ENCODE data around the gene DERA.
"Not testable (repeated sequence)": the region's sequence is repeated elsewhere in the genome, so short reads cannot be mapped to it uniquely, and the experiment has no call there.

The DERA gene

DNA sequence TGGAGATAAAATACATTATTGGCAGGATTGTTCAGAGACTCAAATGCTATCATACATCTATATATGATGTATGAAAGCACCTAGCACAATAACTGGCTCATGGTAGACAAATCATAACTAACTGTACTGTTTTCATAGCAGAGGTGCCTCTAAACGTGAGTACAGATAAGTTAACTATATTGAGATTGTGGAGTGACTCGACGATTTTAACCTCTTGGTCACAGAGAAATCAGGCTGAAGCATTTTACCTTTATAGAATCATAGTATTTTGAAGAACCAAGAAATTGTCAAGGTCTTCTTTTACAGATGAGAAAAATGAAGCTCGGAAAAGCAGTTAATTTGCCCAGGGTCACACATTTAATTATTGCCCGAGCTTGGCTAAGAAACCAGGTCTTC, 666 bp upstream of the DERA start:
- DNase-seq, result no peak

DNA sequence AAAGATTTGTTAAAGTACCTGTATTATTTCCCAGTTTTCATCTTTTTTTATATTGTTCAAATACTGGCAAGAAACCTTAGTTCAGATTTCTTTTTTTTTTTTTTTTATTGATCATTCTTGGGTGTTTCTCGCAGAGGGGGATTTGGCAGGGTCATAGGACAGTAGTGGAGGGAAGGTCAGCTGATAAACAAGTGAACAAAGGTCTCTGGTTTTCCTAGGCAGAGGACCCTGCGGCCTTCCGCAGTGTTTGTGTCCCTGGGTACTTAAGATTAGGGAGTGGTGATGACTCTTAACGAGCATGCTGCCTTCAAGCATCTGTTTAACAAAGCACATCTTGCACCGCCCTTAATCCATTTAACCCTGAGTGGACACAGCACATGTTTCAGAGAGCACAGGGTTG, 799 bp downstream of the DERA start:
- not testable (repeated sequence) for DNase-seq

DNA sequence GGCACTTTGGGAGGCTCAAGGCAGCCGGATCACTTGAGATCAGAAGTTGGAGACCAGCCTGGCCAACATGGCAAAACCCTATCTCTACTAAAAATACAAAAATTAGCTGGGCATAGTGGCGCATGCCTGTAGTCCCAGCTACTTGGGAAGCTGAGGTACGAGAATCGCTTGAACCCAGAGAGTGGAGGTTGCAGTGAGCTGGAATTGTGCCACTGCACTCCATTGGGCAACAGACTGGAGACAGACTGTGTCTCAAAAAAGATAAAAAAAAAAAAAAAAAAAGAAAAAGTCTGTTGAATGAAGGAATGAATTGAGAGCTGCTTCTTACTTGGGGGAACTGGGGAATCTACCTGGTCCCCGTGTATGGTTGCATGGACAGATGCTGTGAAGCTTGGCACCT, 3.0 kb downstream of the DERA start:
- DNase-seq, result not testable (repeated sequence)

DNA sequence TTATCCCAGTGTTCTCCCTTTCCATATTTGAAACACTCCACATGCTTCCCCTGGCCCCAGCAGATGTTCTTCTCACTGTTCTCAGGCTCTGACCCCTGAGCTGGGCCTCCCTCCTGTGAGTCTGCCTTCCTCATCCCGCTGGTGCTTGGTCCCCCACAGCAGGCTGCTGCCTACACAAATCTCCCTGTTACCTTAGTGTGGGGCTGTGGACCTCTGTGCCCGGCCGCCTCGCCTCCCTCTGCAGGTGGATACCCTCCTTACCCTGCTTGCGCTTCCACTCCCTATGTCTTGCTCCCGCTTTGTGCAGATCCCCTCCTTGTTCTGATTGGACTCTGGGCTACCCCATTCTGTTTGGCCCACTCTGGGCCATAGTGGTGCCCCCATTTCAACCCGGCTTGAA, 6.9 kb downstream of the DERA start:
- DNase-seq, result no peak

DNA sequence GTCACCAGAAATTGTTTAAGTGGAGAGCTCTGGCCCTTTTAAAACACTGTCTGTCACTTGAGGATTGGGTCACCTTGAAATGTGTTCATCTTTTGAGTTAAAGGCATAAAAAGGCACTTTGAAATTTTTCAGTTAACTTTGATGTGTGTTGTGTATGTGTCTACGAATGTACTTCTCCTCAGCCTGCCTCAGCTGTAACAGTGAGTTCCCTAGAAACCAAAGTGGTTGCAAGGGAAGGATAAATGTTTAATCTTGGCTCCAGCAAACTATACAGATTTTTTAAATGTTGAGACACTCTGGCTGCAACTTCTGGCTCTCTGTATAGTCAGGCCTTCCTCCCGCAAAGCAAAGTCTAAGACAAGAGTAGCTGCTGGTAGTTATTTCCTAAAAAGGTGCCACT, 8.3 kb downstream of the DERA start:
- DNase-seq, result no peak

DNA sequence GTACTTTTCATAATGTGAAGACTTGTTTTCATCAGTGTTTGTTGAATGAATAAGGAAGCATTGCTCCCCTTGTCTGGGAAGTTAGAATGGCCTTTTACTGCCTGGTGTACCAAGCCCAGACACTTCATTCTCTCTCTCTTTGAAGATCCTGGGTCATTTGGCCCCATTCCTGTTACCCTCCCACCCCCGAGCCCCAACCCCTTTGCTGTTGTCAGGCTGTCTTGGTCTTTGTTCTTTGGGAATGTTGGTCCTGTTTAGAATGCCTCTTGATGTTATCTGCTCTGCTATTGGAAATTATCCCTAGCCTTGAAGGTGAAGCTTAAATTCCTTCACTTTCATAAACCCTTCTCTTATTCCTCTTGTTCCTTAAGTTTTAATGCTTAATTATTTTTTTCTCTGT, 13.8 kb downstream of the DERA start:
- DNase-seq, result no peak

DNA sequence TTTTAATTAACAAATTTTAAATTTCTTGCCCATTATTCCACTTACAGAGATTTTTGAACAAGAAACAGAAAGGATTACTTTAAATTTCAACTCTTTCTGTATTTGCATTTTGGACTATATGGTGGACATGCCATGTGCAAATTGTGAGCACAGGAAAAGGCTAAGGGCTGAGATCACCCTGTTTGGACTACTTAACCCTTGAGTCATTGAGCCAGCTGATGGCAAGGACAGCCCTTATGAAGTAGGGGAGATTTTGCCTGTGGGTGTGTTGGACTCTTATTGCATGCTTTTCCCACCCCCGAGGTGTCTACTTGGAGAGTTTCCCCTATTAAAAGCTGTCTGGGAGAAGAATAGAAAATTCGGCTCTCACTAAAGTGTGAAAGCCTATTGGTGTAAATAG, 17.2 kb downstream of the DERA start:
- no peak for DNase-seq

DNA sequence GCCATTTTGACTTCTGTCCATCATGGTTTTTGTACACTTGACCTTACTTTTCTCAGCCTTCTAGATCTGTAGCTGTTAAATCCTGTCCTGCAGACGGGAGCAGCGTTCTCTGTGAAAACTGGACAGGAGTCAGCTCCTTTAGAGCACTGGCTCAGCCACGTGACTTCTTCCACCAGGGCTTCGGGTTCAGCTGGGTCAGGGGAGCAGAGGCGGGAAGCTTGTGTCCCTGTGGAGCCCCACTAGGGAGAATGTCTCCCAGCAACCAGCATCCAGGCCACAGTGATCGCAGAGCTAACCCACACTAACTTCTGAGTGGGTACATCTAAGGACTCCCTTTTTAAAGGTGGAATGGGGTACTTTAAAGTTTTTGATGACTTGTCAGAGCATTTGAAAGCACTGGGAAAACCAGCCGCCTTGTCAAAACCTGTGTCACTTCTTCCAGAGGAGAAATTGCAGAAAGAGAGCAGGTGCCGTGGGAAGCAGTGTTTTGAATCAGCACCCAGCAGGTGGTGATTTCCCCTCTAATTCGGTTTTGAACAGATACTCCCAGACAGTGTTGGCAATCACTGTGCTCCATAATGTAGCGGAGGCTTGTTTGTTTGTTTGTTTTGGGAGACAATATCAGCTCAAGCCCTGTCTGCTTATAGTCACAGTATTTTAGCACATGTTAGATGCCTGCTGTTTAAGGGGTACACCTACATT, 17.9 kb downstream of the DERA start:
- DNase-seq, result no peak

DNA sequence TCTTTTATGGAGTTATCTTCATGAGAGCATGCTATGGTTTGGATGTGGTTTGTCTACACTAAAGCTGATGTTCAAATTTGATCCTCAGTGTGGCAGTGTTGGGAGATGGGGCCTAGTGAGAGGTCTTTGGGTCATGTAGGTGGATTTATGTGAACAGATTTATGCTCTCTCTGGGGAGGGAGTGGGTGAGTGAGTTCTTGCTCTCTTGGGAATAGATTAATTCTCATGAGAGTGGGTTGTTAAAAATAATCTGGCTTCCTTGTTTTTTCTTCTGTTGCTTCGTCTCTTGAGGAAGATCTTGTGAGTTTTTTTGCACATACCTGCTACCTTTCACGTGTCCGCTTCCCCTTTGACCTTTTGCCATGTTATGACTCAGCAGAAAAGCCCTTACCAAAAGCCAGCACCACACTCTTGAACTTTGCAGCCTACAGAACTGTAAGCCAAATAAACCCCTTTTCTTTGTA, 20.5 kb downstream of the DERA start:
- no peak for DNase-seq

DNA sequence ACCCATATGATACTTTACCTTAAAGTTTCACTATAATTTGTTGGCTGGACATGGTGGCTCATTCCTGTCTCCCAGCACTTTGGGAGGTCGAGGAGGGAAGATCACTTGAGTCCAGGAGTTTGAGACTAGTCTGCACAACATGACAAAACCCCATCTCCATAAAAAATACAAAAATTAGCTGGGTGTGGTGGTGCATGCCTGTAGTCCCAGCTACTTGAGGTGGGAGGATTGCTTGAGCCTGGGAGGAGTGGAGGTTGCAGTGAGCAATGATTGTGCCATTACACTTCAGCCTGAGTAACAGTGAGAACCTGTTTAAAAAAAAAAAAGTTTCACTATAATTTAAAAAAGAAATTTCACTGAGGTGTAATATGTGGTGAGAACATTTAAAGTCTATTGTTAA, 21.2 kb downstream of the DERA start:
- DNase-seq, result no peak

DNA sequence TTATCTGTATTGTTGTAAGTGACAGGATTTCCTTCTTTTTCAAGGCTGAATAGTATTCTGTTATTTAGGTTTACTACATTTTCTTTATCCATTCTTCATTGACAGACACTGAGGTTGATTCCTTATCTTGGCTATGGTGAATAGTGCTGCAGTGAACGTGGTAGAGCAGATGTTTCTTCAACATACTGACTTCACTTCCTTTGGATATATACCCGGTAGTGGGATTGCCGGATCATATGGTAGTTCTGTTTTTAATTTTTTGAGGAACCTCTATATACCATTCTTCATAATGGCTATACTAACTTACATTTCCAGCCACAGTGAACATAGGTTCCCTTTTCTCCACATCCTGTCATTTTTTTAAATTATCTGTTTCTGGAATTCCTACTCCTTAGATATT, 21.8 kb downstream of the DERA start:
- DNase-seq, result no peak

DNA sequence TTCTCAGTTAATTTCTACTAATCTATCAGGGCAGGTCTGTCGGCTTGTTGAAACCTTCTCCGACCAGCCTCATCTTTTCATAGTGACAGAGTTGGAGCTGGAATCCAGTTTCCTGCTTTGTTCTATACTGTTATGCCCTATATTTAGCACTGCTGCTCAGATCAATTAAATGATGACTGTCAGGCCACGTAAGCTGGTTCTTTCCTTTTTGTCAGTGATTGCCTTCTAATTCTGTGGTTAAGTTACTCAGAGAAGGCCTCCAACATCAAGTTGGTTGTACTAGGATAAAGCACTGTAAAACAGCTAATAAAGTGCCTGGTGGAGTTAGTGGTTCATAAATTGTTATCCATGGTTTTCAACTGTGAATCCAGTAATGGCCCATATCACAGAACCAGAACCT, 22.6 kb downstream of the DERA start:
- no peak for DNase-seq

DNA sequence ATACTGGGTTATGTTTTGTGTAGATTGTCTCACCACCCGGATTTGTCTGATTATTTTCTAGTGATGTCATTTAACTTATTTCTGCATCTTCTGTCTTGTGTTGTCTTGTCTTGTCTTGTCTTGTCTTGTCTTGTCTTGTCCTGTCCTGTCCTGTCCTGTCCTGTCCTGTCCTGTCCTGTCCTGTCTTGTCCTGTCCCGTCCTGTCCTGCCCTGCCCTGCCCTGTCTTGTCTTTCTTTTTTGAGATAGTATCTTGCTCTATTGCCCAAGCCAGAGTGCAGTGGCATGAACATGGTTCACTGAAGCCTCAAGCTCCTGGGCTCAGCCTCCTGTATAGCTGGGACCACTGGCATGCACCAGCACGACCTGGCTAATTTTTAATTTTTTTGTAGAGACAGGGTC, 25.6 kb downstream of the DERA start:
- no peak for DNase-seq

DNA sequence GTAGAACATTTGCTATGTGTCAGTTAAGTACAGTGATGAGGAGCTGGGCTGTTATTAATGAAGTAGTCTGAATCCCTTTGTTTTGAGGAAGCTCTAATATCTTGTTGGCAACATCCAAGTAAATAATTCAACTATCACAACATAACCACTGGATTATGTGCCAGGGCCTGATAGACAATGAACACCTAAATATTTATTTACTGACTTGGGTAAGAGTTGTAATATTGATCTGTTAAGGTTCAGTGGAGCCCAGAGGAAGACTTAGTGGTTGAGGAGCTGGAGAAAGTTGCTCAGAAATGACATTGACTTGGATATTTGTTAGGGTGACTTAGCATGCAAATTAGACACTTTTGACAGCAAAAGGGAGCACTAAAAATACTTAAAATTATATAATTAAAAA, 26.8 kb downstream of the DERA start:
- no peak for DNase-seq

DNA sequence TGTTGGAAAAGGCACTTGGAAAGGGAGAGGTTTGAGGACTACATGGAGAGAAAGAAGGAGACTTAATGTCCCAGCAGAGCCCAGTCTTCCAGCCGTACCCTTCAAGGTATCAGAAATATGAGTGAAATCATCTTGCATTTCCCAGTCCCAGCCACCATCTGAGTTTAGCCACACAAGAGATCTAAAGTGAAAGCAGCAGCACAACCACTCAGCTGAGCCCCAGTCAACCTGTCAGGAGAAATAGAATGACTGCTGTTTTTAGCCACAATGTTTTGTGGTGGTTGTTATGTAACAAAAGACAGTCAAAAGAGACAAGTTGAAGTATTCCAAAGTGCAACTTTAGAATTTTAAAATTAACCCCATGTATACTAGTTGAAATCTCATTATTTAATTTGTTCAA, 28.0 kb downstream of the DERA start:
- DNase-seq, result no peak

DNA sequence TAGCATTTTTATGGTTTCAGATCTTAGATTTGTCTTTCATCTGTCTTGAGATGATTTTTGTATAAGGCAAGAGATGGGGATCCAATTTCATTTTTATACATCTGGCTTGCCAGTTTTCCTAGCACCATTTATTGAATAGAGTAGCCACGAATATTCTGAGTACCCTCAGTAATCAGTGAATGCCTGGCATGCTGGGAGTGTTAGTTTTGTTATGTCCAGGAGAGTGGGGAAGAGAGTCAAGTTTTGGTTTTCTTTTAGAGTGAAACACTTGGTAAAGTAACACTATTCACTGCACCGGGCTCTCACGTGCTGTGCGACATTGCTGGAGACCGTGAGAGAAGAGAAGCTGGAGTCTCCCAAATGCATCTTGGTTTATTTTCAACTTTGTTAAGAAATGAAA, 31.3 kb downstream of the DERA start:
- no peak for DNase-seq

DNA sequence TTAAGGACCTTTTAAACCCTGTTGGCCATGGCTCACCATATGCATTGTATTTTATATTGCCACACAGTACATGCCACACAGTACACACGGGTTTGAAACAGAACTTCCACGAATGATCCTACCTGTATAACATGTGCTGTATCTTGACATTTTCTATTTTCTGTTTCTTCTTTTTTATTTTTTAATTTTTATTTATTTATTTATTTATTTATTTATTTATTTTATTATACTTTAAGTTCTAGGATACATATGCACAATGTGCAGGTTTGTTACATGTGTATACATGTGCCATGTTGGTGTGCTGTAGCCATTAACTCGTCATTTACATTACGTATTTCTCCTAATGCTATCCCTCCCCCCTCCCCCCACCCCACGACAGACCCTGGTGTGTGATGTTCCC, 32.4 kb downstream of the DERA start:
- DNase-seq, result not testable (repeated sequence)

DNA sequence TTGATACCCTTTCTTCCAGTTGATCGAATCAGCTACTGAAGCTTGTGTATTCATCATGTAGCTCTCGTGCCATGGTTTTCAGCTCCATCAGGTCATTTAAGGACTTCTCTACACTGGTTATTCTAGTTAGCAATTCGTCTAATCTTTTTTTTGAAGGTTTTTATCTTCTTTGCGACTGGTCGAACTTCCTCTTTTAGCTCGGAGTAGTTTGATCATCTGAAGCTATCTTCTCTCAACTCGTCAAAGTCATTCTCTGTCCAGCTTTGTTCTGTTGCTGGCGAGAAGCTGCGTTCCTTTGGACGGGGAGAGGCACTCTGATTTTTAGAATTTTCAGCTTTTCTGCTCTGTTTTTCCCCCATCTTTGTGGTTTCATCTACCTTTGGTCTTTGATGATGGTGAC, 37.3 kb downstream of the DERA start:
- DNase-seq, result not testable (repeated sequence)

DNA sequence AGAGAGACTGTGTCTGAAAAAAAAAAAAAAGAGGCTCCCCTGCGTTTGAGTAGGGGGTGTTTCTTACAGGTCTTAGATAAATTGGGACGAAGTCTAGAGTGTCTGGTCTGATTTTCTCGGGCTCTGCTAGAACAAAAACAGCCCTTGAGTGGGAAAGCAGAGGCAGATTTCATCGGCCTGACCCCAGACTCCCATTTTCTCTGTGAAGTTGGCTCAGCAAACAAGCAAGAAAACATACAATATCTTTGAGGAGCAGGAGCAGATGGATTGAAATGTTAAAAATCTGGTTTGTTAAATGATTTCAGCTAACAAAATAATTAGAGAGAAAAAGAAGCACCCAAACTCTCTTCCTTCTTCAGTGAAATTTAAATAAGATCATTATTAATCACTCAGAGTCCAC, 44.1 kb downstream of the DERA start:
- DNase-seq, result no peak

DNA sequence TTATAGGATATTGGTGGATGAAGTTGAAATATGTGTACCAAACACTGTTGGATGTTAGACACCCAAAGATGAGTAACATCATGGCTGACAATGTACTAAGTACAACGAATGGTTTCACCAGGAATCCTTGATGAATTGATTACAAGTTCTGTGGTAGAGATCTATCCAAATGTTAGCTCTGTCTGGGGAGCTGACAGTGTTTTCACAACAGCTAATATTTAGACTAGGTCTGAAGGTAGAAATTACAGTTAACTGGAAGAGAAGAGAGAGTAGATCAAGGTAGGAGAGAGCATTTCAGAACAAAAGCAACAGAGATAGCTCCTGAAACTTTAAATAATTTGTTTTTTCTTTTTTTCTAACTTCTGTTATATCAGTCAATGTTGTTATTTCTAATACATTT, 44.9 kb downstream of the DERA start:
- DNase-seq, result no peak

DNA sequence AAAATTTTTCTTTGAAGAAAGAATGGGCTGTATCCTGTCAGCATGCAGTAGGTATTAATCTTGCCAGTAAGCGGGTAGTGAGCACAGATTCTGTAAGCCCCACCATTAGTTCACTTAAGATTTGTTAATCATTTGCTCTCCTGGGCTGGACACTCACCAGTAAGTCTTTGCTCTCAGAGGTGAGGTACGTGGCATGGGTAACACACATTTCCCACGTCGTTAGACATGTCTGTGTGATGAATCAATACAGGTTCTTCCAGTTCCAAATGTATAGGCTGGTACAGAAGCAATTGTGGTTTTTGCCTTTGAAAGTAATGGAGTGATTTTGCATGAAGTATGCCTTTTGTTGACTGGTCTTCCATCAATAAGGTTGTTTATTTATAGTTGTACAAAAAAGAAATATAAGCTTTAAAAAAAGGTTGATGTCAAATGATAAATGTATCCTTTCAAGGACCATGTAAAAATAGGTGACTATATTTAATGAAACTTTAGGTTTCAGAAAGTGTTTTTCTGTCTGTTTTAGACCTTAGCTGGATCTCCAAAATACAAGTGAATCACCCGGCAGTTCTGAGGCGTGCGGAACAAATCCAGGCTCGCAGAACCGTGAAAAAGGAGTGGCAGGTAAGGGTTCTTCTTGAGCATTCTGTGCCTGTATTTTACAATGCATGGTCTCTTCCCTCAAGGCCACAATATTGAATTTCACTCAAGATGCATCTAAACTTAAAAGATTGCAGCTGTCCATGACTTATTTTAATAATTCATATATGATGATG, 45.5 kb downstream of the DERA start:
- no peak for DNase-seq

DNA sequence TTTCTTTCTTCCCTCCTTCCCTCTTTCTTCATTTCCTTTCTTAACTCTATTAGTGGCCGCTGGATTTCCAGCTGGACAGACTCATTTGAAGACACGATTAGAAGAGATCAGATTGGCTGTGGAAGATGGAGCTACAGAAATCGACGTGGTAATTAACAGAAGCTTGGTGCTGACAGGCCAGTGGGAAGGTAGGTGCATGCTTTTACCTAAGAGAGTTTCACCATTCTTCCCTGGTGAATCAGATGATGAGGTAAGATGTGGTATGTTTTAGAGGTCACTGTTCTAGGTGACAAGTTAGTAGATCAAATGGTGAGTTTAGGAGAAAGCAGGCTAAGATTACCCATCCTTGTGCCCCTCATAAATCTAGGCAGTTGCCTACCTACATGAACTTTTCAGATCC, 51.6 kb downstream of the DERA start:
- DNase-seq, result no peak

DNA sequence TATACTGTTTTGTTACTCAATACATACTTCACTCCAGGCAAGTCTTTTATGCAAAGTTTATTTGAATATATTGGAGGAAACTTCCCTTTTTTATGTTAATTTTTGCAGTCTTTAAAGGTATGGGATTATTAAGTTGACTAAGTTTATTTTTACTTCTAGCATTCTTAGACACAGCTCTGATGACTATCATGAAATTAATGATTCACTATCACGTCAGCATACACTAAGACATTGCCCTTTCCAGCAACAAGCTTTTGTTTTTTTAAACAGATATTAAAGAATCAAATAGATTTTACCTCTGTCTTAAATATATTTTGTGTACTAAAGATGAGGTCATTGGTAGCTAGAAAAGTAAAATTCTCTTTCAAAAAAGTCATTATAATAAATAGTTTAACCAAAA, 52.1 kb downstream of the DERA start:
- no peak for DNase-seq

DNA sequence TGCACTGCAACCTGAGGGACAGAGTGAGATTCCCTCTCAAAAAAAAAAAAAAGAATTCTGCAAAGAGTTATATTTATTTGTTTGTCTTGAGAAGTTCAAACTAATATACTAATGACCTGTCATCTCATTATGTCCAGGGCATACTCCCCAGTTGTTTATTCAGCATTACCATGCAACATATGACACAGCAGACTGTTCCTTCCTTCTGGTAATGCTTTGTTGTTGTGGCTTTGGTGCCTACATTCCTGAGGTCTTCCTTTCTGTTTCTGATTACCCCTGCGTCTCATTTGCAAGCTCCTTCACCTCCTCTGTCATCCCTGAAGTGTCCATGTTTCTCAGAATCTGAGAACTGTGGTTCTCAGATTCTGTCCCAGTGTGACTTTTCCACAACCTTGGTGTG, 55.3 kb downstream of the DERA start:
- no peak for DNase-seq

DNA sequence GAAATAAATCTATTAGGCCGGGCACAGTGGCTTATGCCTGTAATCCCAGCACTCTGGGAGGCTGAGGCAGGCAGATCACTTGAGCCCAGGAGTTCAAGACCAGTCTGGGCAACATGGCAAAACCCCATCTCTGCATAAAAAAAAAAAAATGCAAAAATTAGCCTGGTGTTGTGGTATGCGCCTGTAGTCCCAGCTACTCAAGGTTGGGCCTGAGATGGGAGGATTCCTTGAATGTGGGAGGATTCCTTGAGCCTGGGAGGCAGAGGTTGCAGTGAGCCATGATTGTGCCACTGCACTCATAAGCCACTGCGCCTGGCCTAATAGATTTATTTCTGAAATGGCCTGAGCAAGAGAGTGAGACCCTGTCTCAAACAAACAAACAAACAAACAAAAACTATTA, 55.9 kb downstream of the DERA start:
- not testable (repeated sequence) for DNase-seq
